ENCODE measurements around the gene CEP126. TPM values are rescaled to one million over a fixed set of nuclear protein-coding genes. Genes with fewer than 3 reads are reported as not detected.

Gene CEP126
- total RNA-seq, 1 donor from 2014 or later: 9.4 TPM

GRCh38 chr11:101894505-101894904 lies 20.3 kb upstream of the CEP126 start:
- H3K4me3 Mint-ChIP-seq (ENCODE audit: unreplicated experiment): no peak overlapping the region
- H3K9me3 Mint-ChIP-seq (ENCODE audit: unreplicated experiment): no peaks in the 10 kb centered on the region
- no peak overlapping the region for H3K27ac Mint-ChIP-seq (ENCODE audit: unreplicated experiment)
- peaks cover 4% of the 10 kb centered on the region for H3K4me1 Mint-ChIP-seq (ENCODE audit: unreplicated experiment)
- no peak for DNase-seq (ENCODE audit: low spot score)
- no peak for TF ChIP-seq CTCF (IDR thresholded peaks at IDR 0.05; ENCODE audit: unreplicated experiment)
- H3K27me3 Mint-ChIP-seq (ENCODE audit: unreplicated experiment): no peaks in the 10 kb centered on the region
- H3K36me3 Mint-ChIP-seq (ENCODE audit: low read depth, unreplicated experiment): no peaks in the 10 kb centered on the region

- Mint-ChIP-seq H3K9me3 (ENCODE audit: unreplicated experiment) (no peaks in the 10 kb centered on the region), H3K36me3 (ENCODE audit: low read depth, unreplicated experiment) (no peaks in the 10 kb centered on the region), H3K27me3 (ENCODE audit: unreplicated experiment) (peaks cover 1% of the 10 kb centered on the region), H3K4me1 (ENCODE audit: unreplicated experiment) (peaks cover 18% of the 10 kb centered on the region), H3K27ac (ENCODE audit: unreplicated experiment) (no peak overlapping the region), H3K4me3 (ENCODE audit: unreplicated experiment) (no peak overlapping the region)
- no peak for TF ChIP-seq CTCF (IDR thresholded peaks at IDR 0.05; ENCODE audit: unreplicated experiment)
- no peak for DNase-seq (ENCODE audit: low spot score)
Observed at GRCh38 chr11:101907815-101908214, 7.0 kb upstream of the CEP126 start.

- Mint-ChIP-seq H3K27me3 (ENCODE audit: unreplicated experiment) (peaks cover 2% of the 10 kb centered on the region), H3K27ac (ENCODE audit: unreplicated experiment) (no peak overlapping the region), H3K4me3 (ENCODE audit: unreplicated experiment) (no peak overlapping the region), H3K9me3 (ENCODE audit: unreplicated experiment) (no peaks in the 10 kb centered on the region), H3K36me3 (ENCODE audit: low read depth, unreplicated experiment) (peaks cover under 1% of the 10 kb centered on the region), H3K4me1 (ENCODE audit: unreplicated experiment) (peaks cover 31% of the 10 kb centered on the region)
- no peak for TF ChIP-seq CTCF (IDR thresholded peaks at IDR 0.05; ENCODE audit: unreplicated experiment)
- no peak for DNase-seq (ENCODE audit: low spot score)
Observed at GRCh38 chr11:101909087-101909486, 5.7 kb upstream of the CEP126 start.

GRCh38 chr11:101912823-101913284 lies 2.0 kb upstream of the CEP126 start:
- H3K36me3 Mint-ChIP-seq (ENCODE audit: low read depth, unreplicated experiment): peaks cover 4% of the 10 kb centered on the region
- DNase-seq (ENCODE audit: low spot score): no peak
- H3K27me3 Mint-ChIP-seq (ENCODE audit: unreplicated experiment): peaks cover 15% of the 10 kb centered on the region
- peaks cover 54% of the 10 kb centered on the region for H3K4me1 Mint-ChIP-seq (ENCODE audit: unreplicated experiment)
- TF ChIP-seq CTCF (IDR thresholded peaks at IDR 0.05; ENCODE audit: unreplicated experiment): no peak
- H3K27ac Mint-ChIP-seq (ENCODE audit: unreplicated experiment): peak overlapping the region; percentile 91
- no peak overlapping the region for H3K4me3 Mint-ChIP-seq (ENCODE audit: unreplicated experiment)
- no peaks in the 10 kb centered on the region for H3K9me3 Mint-ChIP-seq (ENCODE audit: unreplicated experiment)

GRCh38 chr11:101913656-101914055 lies 1.2 kb upstream of the CEP126 start:
- H3K27ac Mint-ChIP-seq (ENCODE audit: unreplicated experiment): peak overlapping the region; percentile 95
- peaks cover 54% of the 10 kb centered on the region for H3K4me1 Mint-ChIP-seq (ENCODE audit: unreplicated experiment)
- no peaks in the 10 kb centered on the region for H3K9me3 Mint-ChIP-seq (ENCODE audit: unreplicated experiment)
- peak overlapping the region; percentile 93 for H3K4me3 Mint-ChIP-seq (ENCODE audit: unreplicated experiment)
- no peak for TF ChIP-seq CTCF (IDR thresholded peaks at IDR 0.05; ENCODE audit: unreplicated experiment)
- no peak for DNase-seq (ENCODE audit: low spot score)
- H3K36me3 Mint-ChIP-seq (ENCODE audit: low read depth, unreplicated experiment): peaks cover 4% of the 10 kb centered on the region
- H3K27me3 Mint-ChIP-seq (ENCODE audit: unreplicated experiment): peaks cover 15% of the 10 kb centered on the region

Data from endothelial cell (in vitro differentiated cells).